Adrenal gland (tissue), 5 donors: ENCODE results near the gene RFT1.

Experiments used
- POLR2A ChIP-seq, 2 donors: fragments of 450-650 bp; IDR thresholded peaks; one replicate each; pipeline ENCODE4 v1.6.1; 2017; ENCODE audit warnings: antibody characterized with exemption in 2 of 2, mild to moderate bottlenecking in 2 of 2, moderate library complexity in 1 of 2
- TF ChIP-seq, protein P1 (sequence below), 6 experiments: fragments of 450-650 bp in 4 of 6; fragments of 200-600 bp in 2 of 6; sonication (generic) in 1 of 6; IDR thresholded peaks; 1 replicate in 5 of 6; 2 replicates in 1 of 6; pipeline versions ENCODE4 v1.5.1 to v1.8.0; 2016 to 2021; ENCODE audit warnings: antibody characterized with exemption in 6 of 6, mild to moderate bottlenecking in 2 of 6, moderate library complexity in 1 of 6
- donor health status: DM: no; HTN: no; CAD: no.

DNA sequence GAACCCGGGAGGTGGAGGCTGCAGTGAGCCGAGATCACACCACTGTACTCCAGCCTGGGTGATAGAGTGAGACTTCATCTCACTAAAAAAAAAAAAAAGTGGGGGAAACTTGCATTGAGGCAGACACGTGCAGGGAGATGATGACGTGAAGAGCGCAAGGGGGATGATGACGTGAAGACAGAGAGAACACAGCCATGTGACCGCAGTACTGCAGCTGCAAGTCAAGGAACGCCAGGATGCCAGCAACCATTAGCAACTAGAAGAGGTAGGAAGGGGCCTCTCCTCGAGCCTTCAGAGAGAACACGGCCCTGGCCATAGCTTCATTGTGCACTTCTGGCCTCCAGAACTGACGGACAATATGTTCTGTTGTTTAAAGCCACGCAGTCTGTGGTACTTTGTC is 28.3 kb downstream of the RFT1 start:
- TF ChIP-seq, protein P1, sequence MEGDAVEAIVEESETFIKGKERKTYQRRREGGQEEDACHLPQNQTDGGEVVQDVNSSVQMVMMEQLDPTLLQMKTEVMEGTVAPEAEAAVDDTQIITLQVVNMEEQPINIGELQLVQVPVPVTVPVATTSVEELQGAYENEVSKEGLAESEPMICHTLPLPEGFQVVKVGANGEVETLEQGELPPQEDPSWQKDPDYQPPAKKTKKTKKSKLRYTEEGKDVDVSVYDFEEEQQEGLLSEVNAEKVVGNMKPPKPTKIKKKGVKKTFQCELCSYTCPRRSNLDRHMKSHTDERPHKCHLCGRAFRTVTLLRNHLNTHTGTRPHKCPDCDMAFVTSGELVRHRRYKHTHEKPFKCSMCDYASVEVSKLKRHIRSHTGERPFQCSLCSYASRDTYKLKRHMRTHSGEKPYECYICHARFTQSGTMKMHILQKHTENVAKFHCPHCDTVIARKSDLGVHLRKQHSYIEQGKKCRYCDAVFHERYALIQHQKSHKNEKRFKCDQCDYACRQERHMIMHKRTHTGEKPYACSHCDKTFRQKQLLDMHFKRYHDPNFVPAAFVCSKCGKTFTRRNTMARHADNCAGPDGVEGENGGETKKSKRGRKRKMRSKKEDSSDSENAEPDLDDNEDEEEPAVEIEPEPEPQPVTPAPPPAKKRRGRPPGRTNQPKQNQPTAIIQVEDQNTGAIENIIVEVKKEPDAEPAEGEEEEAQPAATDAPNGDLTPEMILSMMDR (IDR thresholded peaks at IDR 0.05): no peak
- TF ChIP-seq POLR2A (IDR thresholded peaks at IDR 0.05): no peak
